Measurements from ENCODE around the gene BPHL. TPM values are rescaled to one million over a fixed set of nuclear protein-coding genes. Genes with fewer than 3 reads are reported as not detected.
"Not testable (repeated sequence)": the region's sequence is repeated elsewhere in the genome, so short reads cannot be mapped to it uniquely, and the experiment has no call there.

BPHL gene
- total RNA-seq, 1 experiment from 2014 or later, result 36.3 TPM

DNA sequence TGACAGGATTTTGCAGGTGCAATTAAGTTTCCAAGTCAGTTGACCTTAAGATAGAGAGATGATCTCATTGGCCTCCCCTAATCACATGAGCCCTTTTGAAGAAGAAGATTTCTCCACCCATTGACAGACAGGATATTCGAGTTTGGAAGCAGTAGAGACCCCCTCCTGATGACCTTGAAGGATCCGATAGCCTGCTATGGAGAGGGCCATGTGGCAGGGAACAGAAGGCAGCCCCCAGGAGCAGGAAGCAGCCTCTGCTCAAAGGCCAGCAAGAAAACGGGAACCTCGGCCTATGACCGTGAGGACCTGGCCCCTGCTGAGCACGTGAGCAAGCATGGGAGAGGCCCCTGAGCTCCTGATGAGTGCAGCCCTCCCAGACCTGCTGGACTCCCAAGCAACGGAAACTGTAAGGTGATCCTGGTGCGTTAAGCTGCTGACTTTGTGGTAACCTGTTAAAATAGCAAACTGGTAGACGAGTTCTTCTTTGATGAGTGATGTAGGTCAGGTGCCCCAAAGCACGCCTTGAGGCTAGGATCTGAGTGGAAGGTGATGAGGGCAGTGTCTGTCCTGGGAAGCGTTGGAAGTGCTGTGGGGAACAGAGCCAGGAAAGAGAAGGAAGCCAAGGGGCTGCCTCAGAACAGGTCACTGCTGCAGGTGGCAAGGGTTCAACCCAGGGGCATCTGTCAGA lies 57.3 kb downstream of the BPHL start:
- no peaks in the 10 kb centered on the region for H3K4me1 ChIP-seq (ENCODE audit: control insufficient read depth, insufficient read depth, low read length)
- in situ Hi-C loops (cut with HindIII; ENCODE audit: low pct_unique_long_range_greater_than_20kb, low sequenced_read_pairs), result no loop called here
- intact Hi-C loops (cut with micrococcal nuclease; ENCODE audit: unreplicated experiment), result no loop called here
- ChIA-PET CTCF (interaction anchor here (0.8 kb wide), 1 partner anchor 63 kb away, joined by 3 read pairs; no protein-coding TSS in a partner anchor), POLR2A (no interaction called here)
- H3K9me3 ChIP-seq (ENCODE audit: control insufficient read depth, insufficient read depth, low read depth, low read length), result no peaks in the 10 kb centered on the region
- DNase-seq (ENCODE audit: low read depth, low spot score) (no peak), ATAC-seq (no peak)
- no peaks in the 10 kb centered on the region for H3K36me3 ChIP-seq (ENCODE audit: control insufficient read depth, insufficient read depth, low read length)
- TF ChIP-seq, protein P1, sequence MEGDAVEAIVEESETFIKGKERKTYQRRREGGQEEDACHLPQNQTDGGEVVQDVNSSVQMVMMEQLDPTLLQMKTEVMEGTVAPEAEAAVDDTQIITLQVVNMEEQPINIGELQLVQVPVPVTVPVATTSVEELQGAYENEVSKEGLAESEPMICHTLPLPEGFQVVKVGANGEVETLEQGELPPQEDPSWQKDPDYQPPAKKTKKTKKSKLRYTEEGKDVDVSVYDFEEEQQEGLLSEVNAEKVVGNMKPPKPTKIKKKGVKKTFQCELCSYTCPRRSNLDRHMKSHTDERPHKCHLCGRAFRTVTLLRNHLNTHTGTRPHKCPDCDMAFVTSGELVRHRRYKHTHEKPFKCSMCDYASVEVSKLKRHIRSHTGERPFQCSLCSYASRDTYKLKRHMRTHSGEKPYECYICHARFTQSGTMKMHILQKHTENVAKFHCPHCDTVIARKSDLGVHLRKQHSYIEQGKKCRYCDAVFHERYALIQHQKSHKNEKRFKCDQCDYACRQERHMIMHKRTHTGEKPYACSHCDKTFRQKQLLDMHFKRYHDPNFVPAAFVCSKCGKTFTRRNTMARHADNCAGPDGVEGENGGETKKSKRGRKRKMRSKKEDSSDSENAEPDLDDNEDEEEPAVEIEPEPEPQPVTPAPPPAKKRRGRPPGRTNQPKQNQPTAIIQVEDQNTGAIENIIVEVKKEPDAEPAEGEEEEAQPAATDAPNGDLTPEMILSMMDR (IDR thresholded peaks at IDR 0.05), result no peak
- TF ChIP-seq, protein P2, sequence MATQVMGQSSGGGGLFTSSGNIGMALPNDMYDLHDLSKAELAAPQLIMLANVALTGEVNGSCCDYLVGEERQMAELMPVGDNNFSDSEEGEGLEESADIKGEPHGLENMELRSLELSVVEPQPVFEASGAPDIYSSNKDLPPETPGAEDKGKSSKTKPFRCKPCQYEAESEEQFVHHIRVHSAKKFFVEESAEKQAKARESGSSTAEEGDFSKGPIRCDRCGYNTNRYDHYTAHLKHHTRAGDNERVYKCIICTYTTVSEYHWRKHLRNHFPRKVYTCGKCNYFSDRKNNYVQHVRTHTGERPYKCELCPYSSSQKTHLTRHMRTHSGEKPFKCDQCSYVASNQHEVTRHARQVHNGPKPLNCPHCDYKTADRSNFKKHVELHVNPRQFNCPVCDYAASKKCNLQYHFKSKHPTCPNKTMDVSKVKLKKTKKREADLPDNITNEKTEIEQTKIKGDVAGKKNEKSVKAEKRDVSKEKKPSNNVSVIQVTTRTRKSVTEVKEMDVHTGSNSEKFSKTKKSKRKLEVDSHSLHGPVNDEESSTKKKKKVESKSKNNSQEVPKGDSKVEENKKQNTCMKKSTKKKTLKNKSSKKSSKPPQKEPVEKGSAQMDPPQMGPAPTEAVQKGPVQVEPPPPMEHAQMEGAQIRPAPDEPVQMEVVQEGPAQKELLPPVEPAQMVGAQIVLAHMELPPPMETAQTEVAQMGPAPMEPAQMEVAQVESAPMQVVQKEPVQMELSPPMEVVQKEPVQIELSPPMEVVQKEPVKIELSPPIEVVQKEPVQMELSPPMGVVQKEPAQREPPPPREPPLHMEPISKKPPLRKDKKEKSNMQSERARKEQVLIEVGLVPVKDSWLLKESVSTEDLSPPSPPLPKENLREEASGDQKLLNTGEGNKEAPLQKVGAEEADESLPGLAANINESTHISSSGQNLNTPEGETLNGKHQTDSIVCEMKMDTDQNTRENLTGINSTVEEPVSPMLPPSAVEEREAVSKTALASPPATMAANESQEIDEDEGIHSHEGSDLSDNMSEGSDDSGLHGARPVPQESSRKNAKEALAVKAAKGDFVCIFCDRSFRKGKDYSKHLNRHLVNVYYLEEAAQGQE (IDR thresholded peaks at IDR 0.05; ENCODE audit: insufficient read depth in 1 of 2, low read depth in 2 of 2, low read length in 1 of 2), result no peak
- TF ChIP-seq POLR2AphosphoS5 (IDR thresholded peaks at IDR 0.05; ENCODE audit: low read depth, low read length) (no peak), TCF7L2 (IDR thresholded peaks at IDR 0.05; ENCODE audit: low read depth, low read length) (no peak), SIN3A (IDR thresholded peaks at IDR 0.05; ENCODE audit: borderline replicate concordance, insufficient read depth, low read depth, low read length) (no peak)
- H3K4me3 ChIP-seq (ENCODE audit: low read depth in 2 of 2, low read length in 2 of 2), result no peak overlapping the region
- H3K27me3 ChIP-seq (ENCODE audit: control insufficient read depth, insufficient read depth, low read length), result no peaks in the 10 kb centered on the region
- BruUV-seq (replicated peaks), result no TSS peak
- no peak overlapping the region for H3K27ac ChIP-seq (ENCODE audit: low read length)

GRCh38 chr6:3176562-3177355 lies 58.2 kb downstream of the BPHL start:
- intact Hi-C loops (cut with micrococcal nuclease; ENCODE audit: unreplicated experiment), result no loop called here
- no TSS peak for BruUV-seq (replicated peaks)
- no peak overlapping the region for H3K27ac ChIP-seq (ENCODE audit: low read length)
- no peaks in the 10 kb centered on the region; the same call in 1 of the 2 replicates for H3K27me3 ChIP-seq (ENCODE audit: control insufficient read depth, insufficient read depth, low read length)
- no peaks in the 10 kb centered on the region for H3K36me3 ChIP-seq (ENCODE audit: control insufficient read depth, insufficient read depth, low read length)
- no peaks in the 10 kb centered on the region for H3K9me3 ChIP-seq (ENCODE audit: control insufficient read depth, insufficient read depth, low read depth, low read length)
- TF ChIP-seq, protein P1 (IDR thresholded peaks at IDR 0.05), result no peak
- TF ChIP-seq SIN3A (IDR thresholded peaks at IDR 0.05; ENCODE audit: borderline replicate concordance, insufficient read depth, low read depth, low read length) (no peak), POLR2AphosphoS5 (IDR thresholded peaks at IDR 0.05; ENCODE audit: low read depth, low read length) (no peak), TCF7L2 (IDR thresholded peaks at IDR 0.05; ENCODE audit: low read depth, low read length) (no peak)
- TF ChIP-seq, protein P2 (IDR thresholded peaks at IDR 0.05; ENCODE audit: insufficient read depth in 1 of 2, low read depth in 2 of 2, low read length in 1 of 2), result no peak
- ChIA-PET POLR2A (no interaction called here), CTCF (interaction anchor here (0.8 kb wide), 1 partner anchor 64 kb away, joined by 3 read pairs; no protein-coding TSS in a partner anchor)
- in situ Hi-C loops (cut with HindIII; ENCODE audit: low pct_unique_long_range_greater_than_20kb, low sequenced_read_pairs), result no loop called here
- H3K4me1 ChIP-seq (ENCODE audit: control insufficient read depth, insufficient read depth, low read length), result no peaks in the 10 kb centered on the region
- DNase-seq (ENCODE audit: low read depth, low spot score) (peak; percentile 71), ATAC-seq (peak; percentile 58)
- no peak overlapping the region for H3K4me3 ChIP-seq (ENCODE audit: low read depth in 2 of 2, low read length in 2 of 2)

- H3K4me3 ChIP-seq (ENCODE audit: low read depth in 2 of 2, low read length in 2 of 2); DNase-seq (ENCODE audit: low read depth, low spot score); H3K36me3 ChIP-seq (ENCODE audit: control insufficient read depth, insufficient read depth, low read length); intact Hi-C loops (cut with micrococcal nuclease; ENCODE audit: unreplicated experiment); ATAC-seq; POLR2A ChIA-PET; in situ Hi-C loops (cut with HindIII; ENCODE audit: low pct_unique_long_range_greater_than_20kb, low sequenced_read_pairs); H3K27ac ChIP-seq (ENCODE audit: low read length); BruUV-seq (replicated peaks); H3K9me3 ChIP-seq (ENCODE audit: control insufficient read depth, insufficient read depth, low read depth, low read length); H3K27me3 ChIP-seq (ENCODE audit: control insufficient read depth, insufficient read depth, low read length); H3K4me1 ChIP-seq (ENCODE audit: control insufficient read depth, insufficient read depth, low read length); CTCF ChIA-PET: not testable (repeated sequence)
Observed at GRCh38 chr6:3178666-3179065, 60.2 kb downstream of the BPHL start.

All from Panc1 (cell line).